SK-N-SH treated with all-trans-retinoic acid at 6 μM for 48 hours (cell line): ENCODE results near the gene BNC2.

ENCODE experiments used
- ATAC-seq: fragments of 200-7000 bp; cut with Tn5 transposase; 3 replicates; pipeline ENCODE4 v1.9.1; 2020; ENCODE audit warnings: mild to moderate bottlenecking, moderate library complexity
- ARNTL ChIP-seq: fragments of 450-650 bp; formaldehyde crosslinking; IDR thresholded peaks from 2 replicates; pipeline ENCODE4 v1.5.0; 2020; ENCODE audit warnings: low read depth, mild to moderate bottlenecking, moderate library complexity, borderline replicate concordance
- BACH2 ChIP-seq: fragments of 250-450 bp; sonication (Bioruptor Pico); IDR thresholded peaks from 2 replicates; pipeline ENCODE4 v1.9.0; 2021; ENCODE audit warnings: mild to moderate bottlenecking, borderline replicate concordance
- CSDC2 ChIP-seq: fragments of 250-450 bp; sonication (Bioruptor Pico); IDR thresholded peaks from 2 replicates; pipeline ENCODE4 v1.5.0; 2020; ENCODE audit warnings: mild to moderate bottlenecking, moderate library complexity
- GLIS3 ChIP-seq: fragments of 250-450 bp; sonication (Bioruptor Pico); IDR thresholded peaks from 2 replicates; pipeline ENCODE4 v1.5.0; 2020; ENCODE audit warnings: mild to moderate bottlenecking, moderate library complexity
- ISL1 ChIP-seq: fragments of 250-450 bp; sonication (Bioruptor Pico); IDR thresholded peaks from 2 replicates; pipeline ENCODE4 v2.1.2; 2022; ENCODE audit warnings: mild to moderate bottlenecking, moderate library complexity
- OSR1 ChIP-seq: fragments of 250-450 bp; sonication (Bioruptor Pico); IDR thresholded peaks from 2 replicates; pipeline ENCODE4 v1.8.0; 2022; ENCODE audit warnings: moderate library complexity, mild to moderate bottlenecking, inconsistent platforms
- PPARA ChIP-seq: fragments of 250-450 bp; sonication (Bioruptor Pico); IDR thresholded peaks from 2 replicates; pipeline ENCODE4 v1.5.0; 2020; ENCODE audit warnings: mild to moderate bottlenecking, borderline replicate concordance
- RARB ChIP-seq: fragments of 250-450 bp; sonication (Bioruptor Pico); IDR thresholded peaks from 2 replicates; pipeline ENCODE4 v1.8.0; 2021; ENCODE audit warnings: mild to moderate bottlenecking, moderate library complexity
- SNAI2 ChIP-seq: fragments of 250-450 bp; sonication (Bioruptor Pico); IDR thresholded peaks from 2 replicates; pipeline ENCODE4 v1.5.0; 2020; ENCODE audit warnings: mild to moderate bottlenecking, moderate library complexity
- TCF4 ChIP-seq: fragments of 250-450 bp; sonication (Bioruptor Pico); IDR thresholded peaks from 2 replicates; pipeline ENCODE4 v1.8.0; 2021; ENCODE audit warnings: mild to moderate bottlenecking, moderate library complexity, borderline replicate concordance
- TOX ChIP-seq: fragments of 250-450 bp; sonication (Bioruptor Pico); IDR thresholded peaks from 2 replicates; pipeline ENCODE4 v1.8.0; 2021; ENCODE audit warnings: mild to moderate bottlenecking, moderate library complexity, borderline replicate concordance
- ZC3H10 ChIP-seq: fragments of 250-450 bp; sonication (Bioruptor Pico); IDR thresholded peaks from 2 replicates; pipeline ENCODE4 v1.5.1; 2021; ENCODE audit warnings: mild to moderate bottlenecking, moderate library complexity
- ZFP3 ChIP-seq: fragments of 250-450 bp; sonication (Bioruptor Pico); IDR thresholded peaks from 2 replicates; pipeline ENCODE4 v1.5.0; 2020; ENCODE audit warnings: mild to moderate bottlenecking, moderate library complexity
- ZFP30 ChIP-seq: fragments of 450-650 bp; formaldehyde crosslinking; IDR thresholded peaks from 2 replicates; pipeline ENCODE4 v1.5.0; 2022; ENCODE audit warnings: mild to moderate bottlenecking, moderate library complexity
- ZNF565 ChIP-seq: fragments of 450-650 bp; formaldehyde crosslinking; conservative IDR thresholded peaks from 2 replicates; pipeline ENCODE4 v1.5.0; 2020; ENCODE audit warnings: low read depth, mild to moderate bottlenecking, moderate library complexity
- ZNF70 ChIP-seq: fragments of 450-650 bp; formaldehyde crosslinking; IDR thresholded peaks from 2 replicates; pipeline ENCODE4 v1.5.0; 2020; ENCODE audit warnings: mild to moderate bottlenecking, moderate library complexity
- ZNF8 ChIP-seq: fragments of 450-650 bp; formaldehyde crosslinking; IDR thresholded peaks from 2 replicates; pipeline ENCODE4 v1.5.0; 2020; ENCODE audit warnings: mild to moderate bottlenecking, moderate library complexity
- TF ChIP-seq, protein P1 (sequence below): fragments of 250-450 bp; sonication (Bioruptor Pico); IDR thresholded peaks from 2 replicates; pipeline ENCODE4 v1.8.0; 2020; ENCODE audit warnings: mild to moderate bottlenecking, moderate library complexity, borderline replicate concordance
- TF ChIP-seq, protein P2 (sequence below): fragments of 250-450 bp; sonication (Bioruptor Pico); IDR thresholded peaks from 2 replicates; pipeline ENCODE4 v1.8.0; 2021; ENCODE audit warnings: low read depth, mild to moderate bottlenecking, moderate library complexity, borderline replicate concordance
- TF ChIP-seq, protein P3 (sequence below): fragments of 250-450 bp; sonication (Bioruptor Pico); IDR thresholded peaks from 2 replicates; pipeline ENCODE4 v1.5.0; 2020; ENCODE audit warnings: mild to moderate bottlenecking, moderate library complexity

The BNC2 gene

DNA sequence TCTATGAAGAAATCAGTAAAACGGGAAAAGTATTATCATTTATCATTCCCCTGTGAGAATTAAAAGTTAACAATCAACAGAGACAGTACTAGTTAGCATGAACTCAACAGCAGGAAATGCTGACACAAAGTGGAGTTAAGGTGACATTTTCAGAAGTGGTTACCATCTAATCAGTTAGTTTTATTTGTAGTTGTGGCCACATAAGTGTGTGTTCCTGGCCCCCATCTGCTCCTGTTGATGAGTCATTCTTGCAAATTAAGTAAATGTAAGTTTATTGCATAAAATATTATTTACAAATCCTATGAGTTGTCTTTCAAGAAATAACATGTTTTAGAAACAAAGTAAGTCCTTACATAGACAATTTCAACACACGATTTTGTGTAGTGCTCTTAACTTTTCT lies 8.9 kb upstream of the BNC2 start:
- TF ChIP-seq ZFP30 (CRISPR knock-in tag) (no peak), ZNF8 (no peak), ZFP3 (no peak), ZC3H10 (CRISPR knock-in tag) (no peak), RARB (CRISPR knock-in tag) (no peak), ZNF70 (CRISPR knock-in tag) (no peak), OSR1 (no peak)
- TF ChIP-seq, protein P1, sequence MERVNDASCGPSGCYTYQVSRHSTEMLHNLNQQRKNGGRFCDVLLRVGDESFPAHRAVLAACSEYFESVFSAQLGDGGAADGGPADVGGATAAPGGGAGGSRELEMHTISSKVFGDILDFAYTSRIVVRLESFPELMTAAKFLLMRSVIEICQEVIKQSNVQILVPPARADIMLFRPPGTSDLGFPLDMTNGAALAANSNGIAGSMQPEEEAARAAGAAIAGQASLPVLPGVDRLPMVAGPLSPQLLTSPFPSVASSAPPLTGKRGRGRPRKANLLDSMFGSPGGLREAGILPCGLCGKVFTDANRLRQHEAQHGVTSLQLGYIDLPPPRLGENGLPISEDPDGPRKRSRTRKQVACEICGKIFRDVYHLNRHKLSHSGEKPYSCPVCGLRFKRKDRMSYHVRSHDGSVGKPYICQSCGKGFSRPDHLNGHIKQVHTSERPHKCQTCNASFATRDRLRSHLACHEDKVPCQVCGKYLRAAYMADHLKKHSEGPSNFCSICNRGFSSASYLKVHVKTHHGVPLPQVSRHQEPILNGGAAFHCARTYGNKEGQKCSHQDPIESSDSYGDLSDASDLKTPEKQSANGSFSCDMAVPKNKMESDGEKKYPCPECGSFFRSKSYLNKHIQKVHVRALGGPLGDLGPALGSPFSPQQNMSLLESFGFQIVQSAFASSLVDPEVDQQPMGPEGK (CRISPR knock-in tag) = no peak
- TF ChIP-seq, all 23 proteins: peak for 0
- no peak for ATAC-seq

DNA sequence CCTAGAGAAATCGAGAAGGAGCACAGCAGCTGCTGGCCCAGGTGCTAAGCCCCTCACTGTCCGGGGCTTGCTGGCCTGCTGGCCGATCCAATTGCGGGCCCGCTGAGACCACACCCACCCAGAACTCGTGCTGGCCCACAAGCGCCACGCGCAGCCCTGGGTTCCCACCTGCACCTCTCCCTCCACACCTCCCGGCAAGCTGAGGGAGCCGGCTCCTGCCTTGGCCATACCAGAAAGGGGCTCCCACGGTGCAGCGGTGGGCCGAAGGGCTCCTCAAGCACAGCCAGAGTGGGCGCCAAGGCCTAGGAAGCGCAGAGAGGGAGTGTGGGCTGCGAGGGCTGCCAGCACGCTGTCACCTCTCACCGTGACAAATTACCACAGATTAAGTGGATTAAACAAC lies 6.8 kb upstream of the BNC2 start:
- no peak for TF ChIP-seq ZFP3
- TF ChIP-seq SNAI2 (CRISPR knock-in tag) = no peak
- no peak for TF ChIP-seq ISL1 (CRISPR knock-in tag)
- no peak for TF ChIP-seq ZNF70 (CRISPR knock-in tag)
- TF ChIP-seq ZNF8 = no peak
- TF ChIP-seq GLIS3 (CRISPR knock-in tag) = no peak
- TF ChIP-seq TOX (CRISPR knock-in tag) = no peak
- no peak for TF ChIP-seq BACH2
- TF ChIP-seq PPARA = no peak
- TF ChIP-seq TCF4 = no peak
- no peak for TF ChIP-seq ZFP30 (CRISPR knock-in tag)
- no peak for TF ChIP-seq ZNF565 (CRISPR knock-in tag)
- TF ChIP-seq OSR1 = no peak
- no peak for TF ChIP-seq CSDC2 (CRISPR knock-in tag)

DNA sequence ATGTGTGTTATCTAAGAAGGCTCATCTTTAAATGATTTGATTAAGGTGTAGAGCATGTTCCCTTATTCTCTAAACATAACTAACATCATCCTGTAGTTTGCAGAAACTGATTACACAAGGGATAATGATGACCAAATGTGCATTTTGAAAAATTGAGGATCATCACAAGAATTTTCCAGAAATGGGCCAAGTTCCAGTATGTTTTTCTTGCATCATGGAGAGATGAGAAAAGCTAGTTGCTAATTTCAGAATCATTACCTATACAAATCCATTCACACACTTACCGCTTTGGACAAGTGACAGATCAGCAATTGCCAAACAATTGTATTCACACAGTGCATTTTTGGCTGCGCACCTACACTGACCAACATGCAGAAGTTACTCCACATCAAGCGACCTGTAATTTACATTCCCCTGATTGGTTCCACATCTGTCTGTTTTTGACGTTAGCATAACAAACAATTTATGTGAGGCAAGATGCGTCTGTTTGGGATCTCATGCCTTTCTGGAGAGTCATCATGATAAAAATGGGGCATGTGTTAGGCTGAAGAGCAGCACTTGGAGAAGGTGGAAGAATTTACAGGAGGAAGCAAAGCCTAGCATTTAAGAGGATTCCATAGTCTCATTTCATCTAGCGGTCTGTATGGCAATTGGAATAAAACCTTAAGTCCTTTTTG lies 2.8 kb upstream of the BNC2 start:
- TF ChIP-seq GLIS3 (CRISPR knock-in tag) = no peak
- no peak for TF ChIP-seq BACH2
- peak; percentile 42; the same call in 1 of the 2 replicates for TF ChIP-seq ISL1 (CRISPR knock-in tag)
- TF ChIP-seq ZC3H10 (CRISPR knock-in tag) = no peak
- TF ChIP-seq, all 23 proteins: peak for 1
- ATAC-seq = no peak

More for the DNA sequence above, 6.8 kb upstream of the BNC2 start:
- no peak for ATAC-seq

DNA sequence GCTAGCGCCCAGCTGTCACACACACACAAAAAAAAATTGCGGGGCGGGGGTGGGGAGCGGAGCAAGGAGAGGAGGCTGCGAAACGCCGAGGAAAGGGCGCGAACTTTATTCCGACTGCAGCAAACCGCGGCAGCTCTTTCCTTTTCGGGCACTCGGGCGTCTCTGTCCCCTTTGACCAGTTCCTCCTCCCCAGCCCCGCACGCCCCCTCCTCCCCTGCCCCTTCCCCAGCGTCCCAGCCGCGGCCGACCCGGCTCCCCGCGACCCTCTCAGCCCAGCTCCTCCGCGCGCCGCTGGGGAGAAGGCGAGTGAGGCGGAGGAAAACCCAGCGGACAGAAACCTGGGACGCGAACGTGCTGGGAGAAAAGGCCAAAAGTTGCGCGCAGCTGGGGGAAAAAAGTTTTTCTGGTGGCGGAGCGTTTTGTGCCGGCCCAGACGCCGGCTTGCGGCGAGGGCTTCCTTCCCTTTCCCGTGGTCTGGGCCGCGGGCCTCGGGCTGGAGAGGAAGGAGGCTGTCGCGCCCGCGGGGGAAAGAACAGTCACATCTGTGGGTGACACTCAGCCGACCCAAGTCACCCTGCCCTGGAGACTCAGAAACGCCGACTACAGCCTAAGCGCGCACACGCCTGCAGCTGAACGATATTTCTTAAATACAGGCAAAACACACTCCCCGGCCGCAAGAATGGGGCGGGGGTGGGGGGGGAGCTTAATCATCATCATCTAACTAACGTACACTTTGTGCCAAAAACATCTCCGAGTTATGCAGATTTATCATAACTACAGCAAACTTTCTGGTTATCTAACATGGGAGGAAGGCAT lies 1.1 kb upstream of the BNC2 start:
- peak; percentile 35 for ATAC-seq
- TF ChIP-seq ARNTL (CRISPR knock-in tag) = no peak
- TF ChIP-seq, protein P2, sequence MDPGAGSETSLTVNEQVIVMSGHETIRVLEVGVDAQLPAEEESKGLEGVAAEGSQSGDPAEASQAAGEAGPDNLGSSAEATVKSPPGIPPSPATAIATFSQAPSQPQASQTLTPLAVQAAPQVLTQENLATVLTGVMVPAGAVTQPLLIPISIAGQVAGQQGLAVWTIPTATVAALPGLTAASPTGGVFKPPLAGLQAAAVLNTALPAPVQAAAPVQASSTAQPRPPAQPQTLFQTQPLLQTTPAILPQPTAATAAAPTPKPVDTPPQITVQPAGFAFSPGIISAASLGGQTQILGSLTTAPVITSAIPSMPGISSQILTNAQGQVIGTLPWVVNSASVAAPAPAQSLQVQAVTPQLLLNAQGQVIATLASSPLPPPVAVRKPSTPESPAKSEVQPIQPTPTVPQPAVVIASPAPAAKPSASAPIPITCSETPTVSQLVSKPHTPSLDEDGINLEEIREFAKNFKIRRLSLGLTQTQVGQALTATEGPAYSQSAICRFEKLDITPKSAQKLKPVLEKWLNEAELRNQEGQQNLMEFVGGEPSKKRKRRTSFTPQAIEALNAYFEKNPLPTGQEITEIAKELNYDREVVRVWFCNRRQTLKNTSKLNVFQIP (CRISPR knock-in tag) = no peak
- TF ChIP-seq, all 23 proteins: peak for 0

DNA sequence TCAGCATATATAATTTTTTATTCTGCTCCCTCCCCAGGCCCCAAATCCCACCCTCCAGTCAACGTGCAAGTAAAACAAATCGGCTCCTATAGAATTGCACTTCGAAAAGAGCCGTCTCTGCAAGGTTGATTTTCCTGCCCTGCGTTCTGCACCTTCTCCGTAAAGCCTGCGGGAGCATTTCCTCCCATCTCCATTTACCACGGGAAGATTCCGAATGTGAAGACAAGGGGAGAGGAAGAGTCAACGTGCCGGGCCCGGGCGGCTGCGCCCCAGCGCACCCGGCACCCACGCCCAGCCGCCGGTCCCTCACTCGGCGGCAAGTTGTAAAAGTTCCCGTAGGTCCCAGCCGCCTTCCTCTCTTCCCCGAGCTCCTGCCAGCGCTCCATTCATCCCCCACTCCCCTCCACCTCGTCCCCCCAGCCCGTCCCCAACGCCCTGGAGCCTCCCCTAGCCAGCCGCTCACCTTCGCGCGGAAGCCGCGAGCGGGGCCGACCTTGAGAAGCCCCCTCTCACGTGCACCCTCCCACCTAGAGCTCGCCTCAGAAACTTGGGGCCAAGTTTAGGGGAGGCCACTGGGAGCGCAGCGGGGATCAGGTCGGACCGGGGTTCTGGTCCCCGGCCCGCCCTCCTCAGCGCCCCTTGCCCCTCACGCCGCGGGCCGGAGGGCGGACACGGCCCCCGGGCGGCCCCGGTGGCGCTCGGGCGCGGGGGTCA lies 431 bp downstream of the BNC2 start:
- TF ChIP-seq, protein P2 (CRISPR knock-in tag) = no peak
- TF ChIP-seq ZNF565 (CRISPR knock-in tag) (no peak), ZFP30 (CRISPR knock-in tag) (no peak), ZFP3 (no peak), GLIS3 (CRISPR knock-in tag) (no peak)
- TF ChIP-seq, protein P3, sequence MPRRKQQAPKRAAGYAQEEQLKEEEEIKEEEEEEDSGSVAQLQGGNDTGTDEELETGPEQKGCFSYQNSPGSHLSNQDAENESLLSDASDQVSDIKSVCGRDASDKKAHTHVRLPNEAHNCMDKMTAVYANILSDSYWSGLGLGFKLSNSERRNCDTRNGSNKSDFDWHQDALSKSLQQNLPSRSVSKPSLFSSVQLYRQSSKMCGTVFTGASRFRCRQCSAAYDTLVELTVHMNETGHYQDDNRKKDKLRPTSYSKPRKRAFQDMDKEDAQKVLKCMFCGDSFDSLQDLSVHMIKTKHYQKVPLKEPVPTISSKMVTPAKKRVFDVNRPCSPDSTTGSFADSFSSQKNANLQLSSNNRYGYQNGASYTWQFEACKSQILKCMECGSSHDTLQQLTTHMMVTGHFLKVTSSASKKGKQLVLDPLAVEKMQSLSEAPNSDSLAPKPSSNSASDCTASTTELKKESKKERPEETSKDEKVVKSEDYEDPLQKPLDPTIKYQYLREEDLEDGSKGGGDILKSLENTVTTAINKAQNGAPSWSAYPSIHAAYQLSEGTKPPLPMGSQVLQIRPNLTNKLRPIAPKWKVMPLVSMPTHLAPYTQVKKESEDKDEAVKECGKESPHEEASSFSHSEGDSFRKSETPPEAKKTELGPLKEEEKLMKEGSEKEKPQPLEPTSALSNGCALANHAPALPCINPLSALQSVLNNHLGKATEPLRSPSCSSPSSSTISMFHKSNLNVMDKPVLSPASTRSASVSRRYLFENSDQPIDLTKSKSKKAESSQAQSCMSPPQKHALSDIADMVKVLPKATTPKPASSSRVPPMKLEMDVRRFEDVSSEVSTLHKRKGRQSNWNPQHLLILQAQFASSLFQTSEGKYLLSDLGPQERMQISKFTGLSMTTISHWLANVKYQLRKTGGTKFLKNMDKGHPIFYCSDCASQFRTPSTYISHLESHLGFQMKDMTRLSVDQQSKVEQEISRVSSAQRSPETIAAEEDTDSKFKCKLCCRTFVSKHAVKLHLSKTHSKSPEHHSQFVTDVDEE = no peak
- TF ChIP-seq, all 23 proteins: peak for 0
- ATAC-seq = peak; percentile 17
